ENCODE data around the gene RASGRP2.

Gene RASGRP2

DNA sequence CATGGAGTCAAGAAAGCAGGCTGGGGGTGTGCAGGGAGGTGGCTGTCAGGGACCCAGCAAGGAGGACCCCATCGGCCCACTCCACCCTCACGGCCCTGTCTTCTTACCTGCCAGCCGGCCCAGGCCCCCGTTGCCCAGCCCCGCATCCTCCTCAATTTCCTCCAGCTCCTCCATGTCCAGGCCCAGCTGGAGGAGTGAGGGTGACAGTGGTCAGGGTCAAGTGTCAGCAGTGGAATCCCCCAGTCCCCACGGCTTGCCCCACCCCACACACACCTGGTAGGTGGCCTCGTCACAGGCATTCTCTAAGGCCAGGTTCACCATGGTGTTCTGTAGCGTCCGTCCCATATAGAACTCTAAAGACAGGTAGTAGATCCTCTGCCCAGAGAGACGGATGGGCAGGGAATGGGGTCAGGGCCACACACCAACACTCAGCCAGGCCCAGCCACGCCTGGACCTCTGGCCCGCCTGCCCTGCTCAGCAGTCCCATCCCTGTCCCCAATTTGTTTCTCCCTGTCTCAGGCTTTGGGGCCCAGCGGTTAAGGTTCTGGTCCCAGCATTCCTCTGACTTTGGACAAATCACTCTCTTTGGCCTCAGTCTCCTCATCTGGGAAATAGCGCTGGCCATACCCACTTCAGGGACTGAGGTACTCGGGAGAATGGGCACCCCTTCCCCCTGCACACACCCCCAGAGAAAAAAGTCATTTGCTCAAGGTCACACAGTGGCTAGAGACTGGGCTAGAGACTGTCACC lies 14.6 kb upstream of the RASGRP2 start:
- Histone ChIP-seq H3K27me3 (ENCODE audit: low read depth, low read length) (no peaks in the 10 kb centered on the region), H3K36me3 (replicated peaks; ENCODE audit: low read depth, low read length) (peaks cover 13% of the 10 kb centered on the region), H3K27ac (ENCODE audit: low read length) (no peak overlapping the region), H3K9ac (ENCODE audit: low read length) (no peak overlapping the region), H3K79me2 (ENCODE audit: low read length) (no peaks in the 10 kb centered on the region), H4K20me1 (ENCODE audit: insufficient read depth, low read length) (peaks cover 21% of the 10 kb centered on the region), H3K4me1 (ENCODE audit: low read length) (no peaks in the 10 kb centered on the region), H3K9me3 (ENCODE audit: insufficient read depth, low read length) (no peaks in the 10 kb centered on the region), H3K4me3 (ENCODE audit: low read length) (no peak overlapping the region), H3K4me2 (ENCODE audit: low read length) (no peak overlapping the region), H2AFZ (ENCODE audit: low read depth, low read length) (no peak overlapping the region)
- TF ChIP-seq EZH2phosphoT487 (IDR thresholded peaks at IDR 0.05; ENCODE audit: low read depth), result no peak
- TF ChIP-seq, protein P1, sequence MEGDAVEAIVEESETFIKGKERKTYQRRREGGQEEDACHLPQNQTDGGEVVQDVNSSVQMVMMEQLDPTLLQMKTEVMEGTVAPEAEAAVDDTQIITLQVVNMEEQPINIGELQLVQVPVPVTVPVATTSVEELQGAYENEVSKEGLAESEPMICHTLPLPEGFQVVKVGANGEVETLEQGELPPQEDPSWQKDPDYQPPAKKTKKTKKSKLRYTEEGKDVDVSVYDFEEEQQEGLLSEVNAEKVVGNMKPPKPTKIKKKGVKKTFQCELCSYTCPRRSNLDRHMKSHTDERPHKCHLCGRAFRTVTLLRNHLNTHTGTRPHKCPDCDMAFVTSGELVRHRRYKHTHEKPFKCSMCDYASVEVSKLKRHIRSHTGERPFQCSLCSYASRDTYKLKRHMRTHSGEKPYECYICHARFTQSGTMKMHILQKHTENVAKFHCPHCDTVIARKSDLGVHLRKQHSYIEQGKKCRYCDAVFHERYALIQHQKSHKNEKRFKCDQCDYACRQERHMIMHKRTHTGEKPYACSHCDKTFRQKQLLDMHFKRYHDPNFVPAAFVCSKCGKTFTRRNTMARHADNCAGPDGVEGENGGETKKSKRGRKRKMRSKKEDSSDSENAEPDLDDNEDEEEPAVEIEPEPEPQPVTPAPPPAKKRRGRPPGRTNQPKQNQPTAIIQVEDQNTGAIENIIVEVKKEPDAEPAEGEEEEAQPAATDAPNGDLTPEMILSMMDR (IDR thresholded peaks at IDR 0.05; ENCODE audit: low read depth, low read length), result no peak

DNA sequence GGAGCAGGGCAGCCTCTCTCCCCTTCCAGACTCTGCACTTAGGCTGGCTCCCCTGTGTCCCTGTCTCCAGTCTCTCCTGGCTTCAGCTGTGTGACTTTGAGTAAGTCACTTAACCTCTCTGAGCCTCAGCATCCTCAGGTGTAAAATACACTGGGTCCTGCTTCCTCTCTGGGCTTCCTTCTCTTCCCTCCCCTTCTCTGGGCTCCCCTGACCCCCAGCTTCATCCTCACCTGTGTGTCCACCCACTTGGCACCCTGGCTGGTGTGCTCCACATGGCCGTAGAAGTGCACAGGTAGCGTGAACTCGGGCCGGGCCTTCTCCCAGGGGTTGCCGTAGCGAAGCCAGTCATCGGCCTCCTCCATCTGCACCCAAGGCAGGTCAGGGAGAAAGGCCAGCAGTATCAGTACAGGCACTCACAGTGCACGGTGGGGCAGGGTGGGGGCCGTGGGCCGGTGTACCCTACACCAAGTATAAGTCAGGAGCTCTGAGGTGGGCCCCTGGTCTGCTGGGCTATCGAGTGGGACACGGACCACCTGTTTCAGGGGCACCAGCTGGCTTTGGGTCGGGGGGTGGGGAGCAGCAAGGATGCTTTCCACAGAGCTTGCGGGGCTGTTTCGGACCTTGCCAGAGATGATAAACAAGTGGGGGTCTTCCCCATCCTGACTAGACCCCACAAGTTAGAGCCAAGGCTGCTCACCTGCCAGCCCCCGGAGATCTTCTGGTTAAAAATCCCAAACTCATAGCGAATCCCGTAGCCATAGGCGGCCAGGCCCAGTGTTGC lies 13.8 kb upstream of the RASGRP2 start:
- no peaks in the 10 kb centered on the region for H3K79me2 ChIP-seq (ENCODE audit: low read length)
- no peak overlapping the region for H3K27ac ChIP-seq (ENCODE audit: low read length)

DNA sequence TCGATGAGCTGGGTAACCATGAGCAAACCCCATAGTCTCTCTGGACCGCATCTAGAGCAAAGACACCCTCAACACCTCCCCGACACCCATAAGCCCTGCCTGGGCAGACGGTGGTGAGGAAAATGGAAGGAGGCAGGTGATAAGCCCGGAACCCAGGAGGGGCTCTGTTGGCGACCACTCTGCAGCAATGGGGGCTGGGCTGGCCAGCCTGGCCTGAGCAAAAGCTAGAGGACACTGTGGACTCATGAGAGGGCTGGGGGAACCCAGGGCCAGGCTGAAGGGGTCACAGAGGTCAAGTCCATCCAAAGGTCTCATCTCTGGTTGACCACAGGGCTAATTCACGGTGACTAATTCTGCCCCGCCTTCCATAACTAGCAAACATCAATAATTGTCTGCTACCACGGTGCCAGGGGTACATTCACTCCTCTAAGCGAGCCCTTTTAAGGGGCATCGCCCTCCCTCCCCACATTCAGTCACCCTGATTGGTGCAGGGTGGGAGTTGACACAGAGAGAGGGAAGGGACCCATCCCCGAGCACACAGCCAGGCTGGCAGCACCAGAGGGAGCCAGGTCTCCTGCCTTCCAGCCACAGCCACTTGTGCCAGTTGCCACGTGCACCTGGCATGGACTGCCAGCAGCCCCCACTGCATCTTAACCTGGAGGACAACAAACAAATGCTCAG lies 11.9 kb upstream of the RASGRP2 start:
- H3K9ac ChIP-seq (ENCODE audit: low read length), result no peak overlapping the region
- no peaks in the 10 kb centered on the region for H3K79me2 ChIP-seq (ENCODE audit: low read length)

More for the DNA sequence above, 13.8 kb upstream of the RASGRP2 start:
- Histone ChIP-seq H3K4me1 (ENCODE audit: low read length) (no peaks in the 10 kb centered on the region), H3K27me3 (ENCODE audit: low read depth, low read length) (no peaks in the 10 kb centered on the region), H3K4me2 (ENCODE audit: low read length) (no peak overlapping the region), H3K9ac (ENCODE audit: low read length) (no peak overlapping the region), H3K4me3 (ENCODE audit: low read length) (no peak overlapping the region), H4K20me1 (ENCODE audit: insufficient read depth, low read length) (peaks cover 13% of the 10 kb centered on the region), H3K36me3 (replicated peaks; ENCODE audit: low read depth, low read length) (peaks cover 7% of the 10 kb centered on the region), H2AFZ (ENCODE audit: low read depth, low read length) (no peak overlapping the region), H3K9me3 (ENCODE audit: insufficient read depth, low read length) (no peaks in the 10 kb centered on the region)
- no peak for TF ChIP-seq EZH2phosphoT487 (IDR thresholded peaks at IDR 0.05; ENCODE audit: low read depth)
- TF ChIP-seq, protein P1 (IDR thresholded peaks at IDR 0.05; ENCODE audit: low read depth, low read length), result no peak

More for the DNA sequence above, 11.9 kb upstream of the RASGRP2 start:
- Histone ChIP-seq H3K4me2 (ENCODE audit: low read length) (no peak overlapping the region), H3K9me3 (ENCODE audit: insufficient read depth, low read length) (no peaks in the 10 kb centered on the region), H3K27me3 (ENCODE audit: low read depth, low read length) (no peaks in the 10 kb centered on the region), H3K4me1 (ENCODE audit: low read length) (no peaks in the 10 kb centered on the region), H2AFZ (ENCODE audit: low read depth, low read length) (no peak overlapping the region), H3K36me3 (replicated peaks; ENCODE audit: low read depth, low read length) (no peaks in the 10 kb centered on the region), H3K27ac (ENCODE audit: low read length) (no peak overlapping the region), H3K4me3 (ENCODE audit: low read length) (no peak overlapping the region), H4K20me1 (ENCODE audit: insufficient read depth, low read length) (peaks cover 4% of the 10 kb centered on the region; the same call in 1 of the 2 replicates)
- TF ChIP-seq EZH2phosphoT487 (IDR thresholded peaks at IDR 0.05; ENCODE audit: low read depth), result no peak
- TF ChIP-seq, protein P1 (IDR thresholded peaks at IDR 0.05; ENCODE audit: low read depth, low read length), result no peak
